ENCODE measurements around the gene RAD51B.

DNA sequence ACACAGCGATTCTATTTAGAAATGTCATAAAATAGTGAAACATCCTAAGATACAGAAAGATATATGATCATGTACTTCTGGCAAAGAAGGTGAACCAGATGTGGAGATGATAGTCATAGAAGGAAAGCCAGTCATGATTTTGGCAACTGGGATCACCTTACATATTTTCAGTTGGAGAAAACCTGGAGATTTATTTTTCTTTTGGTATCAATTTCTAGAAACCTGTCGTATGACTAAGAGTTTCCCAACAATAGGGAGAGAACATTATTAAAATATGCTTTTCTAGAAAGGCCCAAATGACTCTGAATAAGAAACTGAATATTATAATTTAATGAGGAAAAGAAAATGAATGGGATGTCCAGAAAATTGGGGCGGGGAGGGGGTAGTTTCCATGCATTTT, 576.9 kb downstream of the RAD51B start:
- TF ChIP-seq, protein P1, sequence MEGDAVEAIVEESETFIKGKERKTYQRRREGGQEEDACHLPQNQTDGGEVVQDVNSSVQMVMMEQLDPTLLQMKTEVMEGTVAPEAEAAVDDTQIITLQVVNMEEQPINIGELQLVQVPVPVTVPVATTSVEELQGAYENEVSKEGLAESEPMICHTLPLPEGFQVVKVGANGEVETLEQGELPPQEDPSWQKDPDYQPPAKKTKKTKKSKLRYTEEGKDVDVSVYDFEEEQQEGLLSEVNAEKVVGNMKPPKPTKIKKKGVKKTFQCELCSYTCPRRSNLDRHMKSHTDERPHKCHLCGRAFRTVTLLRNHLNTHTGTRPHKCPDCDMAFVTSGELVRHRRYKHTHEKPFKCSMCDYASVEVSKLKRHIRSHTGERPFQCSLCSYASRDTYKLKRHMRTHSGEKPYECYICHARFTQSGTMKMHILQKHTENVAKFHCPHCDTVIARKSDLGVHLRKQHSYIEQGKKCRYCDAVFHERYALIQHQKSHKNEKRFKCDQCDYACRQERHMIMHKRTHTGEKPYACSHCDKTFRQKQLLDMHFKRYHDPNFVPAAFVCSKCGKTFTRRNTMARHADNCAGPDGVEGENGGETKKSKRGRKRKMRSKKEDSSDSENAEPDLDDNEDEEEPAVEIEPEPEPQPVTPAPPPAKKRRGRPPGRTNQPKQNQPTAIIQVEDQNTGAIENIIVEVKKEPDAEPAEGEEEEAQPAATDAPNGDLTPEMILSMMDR (conservative IDR thresholded peaks at IDR 0.05): no peak
- no peak for TF ChIP-seq ZFX (IDR thresholded peaks at IDR 0.05)

All from C4-2B (cell line).